ENCODE data around the gene ARMH1. TPM values are rescaled to one million over a fixed set of nuclear protein-coding genes. Genes with fewer than 3 reads are reported as not detected.

ARMH1 gene
- total RNA-seq, 3 donors from 2014 or later, result 1.7 to 4.1 (median 2.3) TPM

GRCh38 chr1:44719318-44719717 is 44.8 kb downstream of the ARMH1 start:
- no peak for TF ChIP-seq CTCF (IDR thresholded peaks at IDR 0.05)
- ATAC-seq, result no peak
- intact Hi-C loops (cut with DNase I, micrococcal nuclease), result no loop called here
- no peaks in the 10 kb centered on the region for H3K36me3 ChIP-seq (ENCODE audit: low read depth)
- H3K9me3 ChIP-seq, result no peaks in the 10 kb centered on the region
- no peak overlapping the region for H3K4me3 ChIP-seq
- DNase-seq, result no peak
- no peaks in the 10 kb centered on the region for H3K4me1 ChIP-seq (ENCODE audit: low read depth)

GRCh38 chr1:44720281-44720680 is 45.8 kb downstream of the ARMH1 start:
- TF ChIP-seq CTCF (IDR thresholded peaks at IDR 0.05), result no peak
- intact Hi-C loops (cut with DNase I, micrococcal nuclease), result no loop called here
- DNase-seq (no peak), ATAC-seq (no peak)
- Histone ChIP-seq H3K9me3 (no peaks in the 10 kb centered on the region), H3K4me1 (ENCODE audit: low read depth) (no peaks in the 10 kb centered on the region), H3K36me3 (ENCODE audit: low read depth) (no peaks in the 10 kb centered on the region), H3K4me3 (no peak overlapping the region)

- H3K9me3 ChIP-seq, result no peaks in the 10 kb centered on the region
- no peaks in the 10 kb centered on the region for H3K36me3 ChIP-seq (ENCODE audit: low read depth)
- H3K4me1 ChIP-seq (ENCODE audit: low read depth), result no peaks in the 10 kb centered on the region
- TF ChIP-seq CTCF (IDR thresholded peaks at IDR 0.05), result no peak
- DNase-seq (peak in 2 of 3 donors; percentile 47 to 80), ATAC-seq (peak; percentile 87)
- no peak overlapping the region for H3K4me3 ChIP-seq
- intact Hi-C loops (cut with DNase I, micrococcal nuclease), result no loop called here
These were observed 47.2 kb downstream of the ARMH1 start for GRCh38 chr1:44721485-44722361.

GRCh38 chr1:44723064-44723463 is 48.5 kb downstream of the ARMH1 start:
- ATAC-seq, result no peak
- Histone ChIP-seq H3K4me3 (no peak overlapping the region), H3K36me3 (ENCODE audit: low read depth) (no peaks in the 10 kb centered on the region), H3K4me1 (ENCODE audit: low read depth) (no peaks in the 10 kb centered on the region), H3K9me3 (no peaks in the 10 kb centered on the region)
- intact Hi-C loops (cut with DNase I, micrococcal nuclease), result no loop called here
- TF ChIP-seq CTCF (IDR thresholded peaks at IDR 0.05), result no peak
- DNase-seq, result no peak

GRCh38 chr1:44723496-44724295 is 49.2 kb downstream of the ARMH1 start:
- intact Hi-C loops (cut with DNase I, micrococcal nuclease), result no loop called here
- no peak for TF ChIP-seq CTCF (IDR thresholded peaks at IDR 0.05)
- H3K9me3 ChIP-seq, result no peaks in the 10 kb centered on the region

More at GRCh38 chr1:44723496-44724295, 49.2 kb downstream of the ARMH1 start:
- no peak for DNase-seq
- ATAC-seq, result peak; percentile 21
- Histone ChIP-seq H3K4me1 (ENCODE audit: low read depth) (no peaks in the 10 kb centered on the region), H3K4me3 (no peak overlapping the region), H3K36me3 (ENCODE audit: low read depth) (no peaks in the 10 kb centered on the region)

Data from mucosa of descending colon (tissue), 3 donors.